Measurements from ENCODE around the gene COA8. TPM values are rescaled to one million over a fixed set of nuclear protein-coding genes. Genes with fewer than 3 reads are reported as not detected.

Gene COA8
- total RNA-seq, 3 donors from 2014 or later (not counting 1 experiment from before 2014, with no cell fraction given): 22.2 to 32.0 (median 24.9) TPM

GRCh38 chr14:103548463-103549351 lies 14.1 kb upstream of the COA8 start:
- Mint-ChIP-seq H3K27me3 (ENCODE audit: low read depth in 2 of 2) (no peaks in the 10 kb centered on the region), H3K4me3 (no peak overlapping the region), H3K9me3 (no peaks in the 10 kb centered on the region), H3K36me3 (no peaks in the 10 kb centered on the region), H3K27ac (no peak overlapping the region), H3K4me1 (peaks cover 0 to 7% of the 10 kb centered on the region in 2 donors)
- Histone ChIP-seq H3K27ac (ENCODE audit: low read length) (no peak overlapping the region), H3K27me3 (ENCODE audit: control insufficient read depth, insufficient read depth, low read length) (no peaks in the 10 kb centered on the region), H3K4me3 (ENCODE audit: low read length) (no peak overlapping the region), H3K36me3 (ENCODE audit: control insufficient read depth, insufficient read depth, low read length) (no peaks in the 10 kb centered on the region), H3K4me1 (ENCODE audit: control insufficient read depth, insufficient read depth, low read length) (peaks cover 8% of the 10 kb centered on the region), H3K9me3 (ENCODE audit: control insufficient read depth, insufficient read depth, low read length) (no peaks in the 10 kb centered on the region)
- WGBS (ENCODE audit: insufficient coverage): 90% methylated on average over 27 of the region's 27 CpGs
- TF ChIP-seq CTCF (IDR thresholded peaks at IDR 0.05): no peak
- intact Hi-C loops (cut with micrococcal nuclease): no loop called here
- ATAC-seq (no peak), DNase-seq (no peak)

GRCh38 chr14:103549361-103550311 lies 13.1 kb upstream of the COA8 start:
- 92% methylated on average over 30 of the region's 30 CpGs for WGBS (ENCODE audit: insufficient coverage)
- no peak for TF ChIP-seq CTCF (IDR thresholded peaks at IDR 0.05)
- Mint-ChIP-seq H3K27ac (no peak overlapping the region), H3K9me3 (no peaks in the 10 kb centered on the region), H3K27me3 (ENCODE audit: low read depth in 2 of 2) (no peaks in the 10 kb centered on the region), H3K4me1 (peaks cover under 1 to 7% of the 10 kb centered on the region in 2 donors), H3K36me3 (no peaks in the 10 kb centered on the region), H3K4me3 (no peak overlapping the region)
- H3K4me3 ChIP-seq (ENCODE audit: low read length): no peak overlapping the region
- DNase-seq (no peak), ATAC-seq (no peak)
- H3K27ac ChIP-seq (ENCODE audit: low read length): no peak overlapping the region
- no peaks in the 10 kb centered on the region for H3K9me3 ChIP-seq (ENCODE audit: control insufficient read depth, insufficient read depth, low read length)
- H3K4me1 ChIP-seq (ENCODE audit: control insufficient read depth, insufficient read depth, low read length): peaks cover 8% of the 10 kb centered on the region
- no peaks in the 10 kb centered on the region for H3K36me3 ChIP-seq (ENCODE audit: control insufficient read depth, insufficient read depth, low read length)
- H3K27me3 ChIP-seq (ENCODE audit: control insufficient read depth, insufficient read depth, low read length): no peaks in the 10 kb centered on the region
- intact Hi-C loops (cut with micrococcal nuclease): no loop called here

- intact Hi-C loops (cut with micrococcal nuclease): no loop called here
Measured at GRCh38 chr14:103550451-103551337, 12.1 kb upstream of the COA8 start.

More at GRCh38 chr14:103550451-103551337, 12.1 kb upstream of the COA8 start:
- DNase-seq (no peak), ATAC-seq (no peak)
- Histone ChIP-seq H3K27me3 (ENCODE audit: control insufficient read depth, insufficient read depth, low read length) (no peaks in the 10 kb centered on the region), H3K27ac (ENCODE audit: low read length) (no peak overlapping the region), H3K4me3 (ENCODE audit: low read length) (no peak overlapping the region), H3K36me3 (ENCODE audit: control insufficient read depth, insufficient read depth, low read length) (peaks cover 2% of the 10 kb centered on the region), H3K9me3 (ENCODE audit: control insufficient read depth, insufficient read depth, low read length) (no peaks in the 10 kb centered on the region), H3K4me1 (ENCODE audit: control insufficient read depth, insufficient read depth, low read length) (peaks cover 8% of the 10 kb centered on the region)
- Mint-ChIP-seq H3K36me3 (no peaks in the 10 kb centered on the region), H3K4me1 (peaks cover 6 to 11% of the 10 kb centered on the region in 2 donors), H3K27me3 (ENCODE audit: low read depth in 2 of 2) (no peaks in the 10 kb centered on the region), H3K4me3 (no peak overlapping the region), H3K9me3 (no peaks in the 10 kb centered on the region), H3K27ac (no peak overlapping the region)
- TF ChIP-seq CTCF (IDR thresholded peaks at IDR 0.05): no peak
- 96% methylated on average over 21 of the region's 22 CpGs for WGBS (ENCODE audit: insufficient coverage)
